DLD1 (cell line): ENCODE results near the gene KRTAP10-12.

Experiments used
- in situ Hi-C: cut with HindIII; loops from 2 replicates; pipeline ENCODE4 v1.10.0; 2017; ENCODE audit warnings: low sequenced_read_pairs

The KRTAP10-12 gene

DNA sequence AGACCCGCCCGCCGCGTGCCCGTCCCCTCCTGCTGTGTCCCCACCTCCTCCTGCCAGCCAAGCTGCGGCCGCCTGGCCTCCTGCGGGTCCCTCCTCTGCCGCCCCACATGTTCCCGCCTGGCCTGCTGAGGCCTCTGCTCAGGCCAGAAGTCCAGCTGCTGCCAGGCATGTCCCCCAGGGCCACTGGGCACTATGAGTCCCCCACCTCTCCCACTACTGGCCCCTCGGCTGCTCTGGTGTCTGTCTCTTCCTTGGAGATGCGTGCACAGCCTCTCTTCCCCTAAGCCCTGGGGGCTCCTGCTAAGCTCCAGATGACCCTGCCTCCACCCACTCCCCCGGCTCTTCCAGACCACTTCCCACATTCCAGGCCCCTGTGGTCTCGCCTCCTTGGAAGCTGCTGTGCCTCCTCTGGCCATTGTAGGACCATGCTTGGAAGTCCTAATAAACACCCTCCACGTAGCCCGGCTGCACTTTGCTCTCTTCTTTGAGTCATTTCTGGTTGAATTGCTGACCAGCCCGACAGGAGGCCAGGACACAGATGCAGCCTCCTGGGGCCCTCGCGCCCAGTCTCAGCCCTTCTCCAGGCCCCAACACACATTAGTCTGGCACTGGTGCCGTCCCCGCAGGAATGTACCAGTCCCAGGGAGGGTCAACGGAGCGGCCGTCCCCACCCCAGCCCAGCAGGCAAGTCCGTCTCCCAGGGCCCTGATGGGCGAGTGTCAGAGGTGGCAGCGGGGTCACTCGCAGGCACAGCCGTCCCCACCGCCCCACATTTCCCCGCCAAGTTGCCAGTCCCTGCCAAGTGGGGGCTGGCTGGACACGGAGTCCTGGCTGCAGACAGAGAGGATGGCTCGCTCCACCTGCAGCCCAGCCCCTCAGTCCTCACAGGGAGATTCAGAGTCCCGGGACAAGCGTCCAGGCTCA is 1.1 kb downstream of the KRTAP10-12 start:
- in situ Hi-C loops = no loop called here

DNA sequence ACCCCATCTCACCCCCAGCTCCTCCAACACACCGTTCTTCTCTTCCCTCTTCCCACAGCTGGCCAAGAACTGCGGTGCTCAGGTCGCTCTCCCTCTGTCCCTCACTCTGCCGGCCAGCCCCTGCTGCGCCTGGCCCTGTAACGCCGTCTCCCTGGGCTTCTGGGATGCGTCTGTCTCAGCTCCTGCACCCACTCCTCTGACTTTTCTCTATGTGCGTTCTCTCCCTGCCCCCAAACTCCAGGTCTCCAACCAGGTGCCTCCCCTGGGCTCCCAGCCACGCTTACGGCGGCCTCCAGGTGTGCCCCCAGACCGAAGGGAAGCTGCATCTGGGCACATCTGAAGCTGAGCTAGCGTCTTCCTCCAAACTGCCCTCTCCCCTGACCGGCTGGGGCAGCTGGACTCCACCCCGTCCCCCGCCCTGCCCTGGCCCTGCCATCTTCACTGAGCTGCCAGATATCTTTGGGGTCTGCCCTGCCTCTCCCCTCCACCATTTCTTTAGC is 2.6 kb downstream of the KRTAP10-12 start:
- in situ Hi-C loops = no loop called here

DNA sequence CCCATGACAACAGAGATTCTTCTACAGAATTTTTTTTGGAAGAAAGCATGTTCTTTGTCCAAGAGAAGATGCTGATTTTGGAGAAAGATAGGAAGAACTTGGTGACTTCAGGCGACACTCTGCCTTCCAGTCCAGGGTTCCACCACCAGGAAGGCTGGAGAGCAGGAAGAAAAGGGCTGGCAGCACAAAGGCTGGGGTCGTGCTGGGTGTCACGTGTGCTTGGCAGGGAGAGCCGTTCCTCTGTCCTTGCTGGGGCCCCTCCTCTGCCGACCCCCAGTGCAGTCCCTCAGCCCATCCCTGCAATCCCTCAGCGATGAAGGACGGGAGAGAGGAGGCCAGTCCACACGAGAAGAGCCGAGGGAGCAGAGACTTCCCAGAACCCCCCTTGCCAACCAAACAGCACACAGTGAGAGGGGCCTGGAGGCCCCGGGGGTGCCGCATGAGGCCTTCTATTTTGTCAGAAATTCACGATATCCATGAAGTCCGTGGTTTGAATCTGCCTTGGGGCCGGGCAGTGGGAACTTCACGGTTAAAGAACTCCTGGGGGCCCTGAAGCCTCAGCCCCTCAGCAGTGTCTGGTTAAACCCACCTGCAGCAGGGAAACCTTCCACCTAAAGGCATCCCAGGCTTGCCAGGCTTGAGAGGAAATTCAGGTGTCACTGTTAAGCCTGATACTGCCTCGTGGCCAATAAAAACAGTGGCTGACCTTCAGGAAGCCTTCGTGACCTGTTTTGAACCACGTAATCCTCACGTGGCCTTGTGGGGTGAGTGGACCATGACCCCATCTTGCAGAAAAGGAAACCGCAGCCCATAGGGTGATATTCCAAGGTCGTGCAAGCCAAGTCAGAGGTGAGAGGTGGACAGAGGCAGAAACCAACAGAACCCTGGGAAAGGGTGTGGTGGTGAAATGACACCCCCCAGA is 3.4 kb downstream of the KRTAP10-12 start:
- in situ Hi-C loops = no loop called here

DNA sequence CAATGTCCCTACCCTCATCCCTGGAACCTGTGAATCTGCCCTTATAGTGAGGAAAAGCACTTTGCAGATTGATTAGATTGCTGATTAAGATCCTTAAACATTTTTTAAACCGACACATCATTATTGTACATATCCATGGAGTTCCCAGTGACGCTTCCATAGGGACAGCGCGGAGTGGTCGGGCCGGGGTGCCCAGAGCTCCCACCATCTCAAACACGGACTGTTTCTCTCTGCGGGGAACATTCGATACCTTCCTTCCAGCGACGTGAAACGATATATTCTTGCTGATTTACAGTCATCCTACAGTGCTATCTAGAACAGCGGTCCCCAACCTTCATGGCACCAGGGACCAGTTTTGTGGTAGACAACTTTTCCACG is 4.0 kb downstream of the KRTAP10-12 start:
- in situ Hi-C loops = no loop called here

DNA sequence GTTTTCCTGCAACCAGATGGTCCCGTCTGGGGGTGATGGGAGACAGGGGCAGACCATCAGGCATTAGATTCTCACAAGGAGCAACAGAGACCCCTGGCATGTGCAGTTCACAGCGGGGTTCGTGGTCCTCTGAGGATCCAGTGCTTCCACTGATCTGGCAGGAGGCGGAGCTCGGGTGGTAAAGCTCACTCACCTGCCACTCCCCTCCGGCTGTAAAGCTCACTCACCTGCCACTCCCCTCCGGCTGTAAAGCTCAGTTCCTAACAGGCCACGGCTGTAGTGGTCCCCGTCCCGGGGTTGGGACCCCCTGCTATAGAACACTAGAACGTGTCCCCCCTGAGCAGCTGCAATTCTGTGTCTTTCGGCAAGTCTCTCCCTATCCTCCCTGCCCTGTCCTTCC is 4.6 kb downstream of the KRTAP10-12 start:
- in situ Hi-C loops = no loop called here

DNA sequence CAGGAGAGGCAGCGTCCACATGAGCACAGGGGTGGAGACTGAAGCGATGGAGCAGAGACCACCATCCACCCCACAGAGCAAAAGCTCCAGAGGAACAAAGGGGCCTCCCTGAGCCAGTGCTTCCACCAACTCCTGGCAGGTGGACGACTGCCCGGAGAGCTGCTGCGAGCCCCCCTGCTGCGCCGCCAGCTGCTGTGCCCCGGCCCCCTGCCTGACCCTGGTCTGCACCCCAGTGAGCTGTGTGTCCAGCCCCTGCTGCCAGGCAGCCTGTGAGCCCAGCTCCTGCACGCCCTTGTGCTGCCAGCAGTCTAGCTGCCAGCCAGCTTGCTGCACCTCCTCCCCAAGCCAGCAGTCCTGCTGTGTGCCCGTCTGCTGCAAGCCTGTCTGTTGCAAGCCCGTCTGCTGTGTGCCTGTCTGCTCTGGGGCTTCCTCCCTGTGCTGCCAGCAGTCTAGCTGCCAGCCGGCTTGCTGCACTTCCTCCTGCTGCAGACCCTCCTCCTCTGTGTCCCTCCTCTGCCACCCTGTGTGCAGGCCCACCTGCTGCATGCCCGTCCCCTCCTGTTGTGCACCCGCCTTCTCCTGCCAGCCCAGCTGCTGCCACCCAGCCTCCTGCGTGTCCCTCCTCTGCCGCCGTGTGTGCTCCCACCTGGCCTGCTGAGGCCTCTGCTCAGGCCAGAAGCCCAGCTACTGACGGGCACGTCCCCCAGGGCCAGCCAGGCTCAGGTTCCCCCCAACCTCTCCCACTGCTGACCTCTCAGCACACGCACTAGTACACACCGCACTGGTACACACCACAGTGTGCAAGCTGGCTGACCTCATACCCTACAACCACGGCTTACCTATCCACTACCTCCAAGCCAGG is 5.4 kb downstream of the KRTAP10-12 start:
- in situ Hi-C loops = no loop called here

DNA sequence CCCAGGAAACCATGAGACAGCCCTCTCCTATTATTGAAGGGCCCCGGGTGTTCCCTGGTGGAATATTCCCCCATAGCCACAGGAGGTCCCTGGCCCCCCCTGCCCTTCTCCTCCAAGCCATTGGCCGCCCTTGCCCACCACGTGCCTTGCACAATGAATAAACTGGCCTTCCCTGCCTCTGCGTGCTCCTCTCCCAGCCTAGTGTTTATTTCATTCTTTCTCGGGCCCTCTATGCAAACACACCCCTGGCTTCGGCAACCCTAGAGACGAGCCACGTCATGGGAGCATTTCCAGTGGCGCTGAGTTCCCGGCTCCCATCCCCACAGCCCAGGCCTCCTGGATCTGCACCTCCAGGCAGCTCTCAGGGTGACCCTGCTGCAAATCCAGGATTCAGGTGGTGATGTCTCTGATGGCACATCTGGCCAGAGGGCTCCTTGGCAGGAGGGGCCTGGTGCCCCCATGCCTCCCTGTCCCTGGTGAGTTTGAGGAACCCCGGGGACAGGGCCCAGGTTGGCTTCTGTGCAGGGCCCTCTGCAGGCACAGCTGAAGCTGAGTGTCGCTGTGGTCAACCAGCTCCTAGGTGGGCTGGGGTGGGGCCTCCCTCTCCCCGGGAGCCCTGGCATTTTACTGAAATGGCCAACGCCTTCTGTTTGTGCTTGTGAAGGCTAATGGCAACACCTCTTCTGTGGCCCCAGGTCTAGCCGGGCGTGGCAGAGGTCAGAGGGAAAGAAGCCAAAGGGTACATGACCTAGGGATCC is 6.2 kb downstream of the KRTAP10-12 start:
- in situ Hi-C loops = no loop called here

DNA sequence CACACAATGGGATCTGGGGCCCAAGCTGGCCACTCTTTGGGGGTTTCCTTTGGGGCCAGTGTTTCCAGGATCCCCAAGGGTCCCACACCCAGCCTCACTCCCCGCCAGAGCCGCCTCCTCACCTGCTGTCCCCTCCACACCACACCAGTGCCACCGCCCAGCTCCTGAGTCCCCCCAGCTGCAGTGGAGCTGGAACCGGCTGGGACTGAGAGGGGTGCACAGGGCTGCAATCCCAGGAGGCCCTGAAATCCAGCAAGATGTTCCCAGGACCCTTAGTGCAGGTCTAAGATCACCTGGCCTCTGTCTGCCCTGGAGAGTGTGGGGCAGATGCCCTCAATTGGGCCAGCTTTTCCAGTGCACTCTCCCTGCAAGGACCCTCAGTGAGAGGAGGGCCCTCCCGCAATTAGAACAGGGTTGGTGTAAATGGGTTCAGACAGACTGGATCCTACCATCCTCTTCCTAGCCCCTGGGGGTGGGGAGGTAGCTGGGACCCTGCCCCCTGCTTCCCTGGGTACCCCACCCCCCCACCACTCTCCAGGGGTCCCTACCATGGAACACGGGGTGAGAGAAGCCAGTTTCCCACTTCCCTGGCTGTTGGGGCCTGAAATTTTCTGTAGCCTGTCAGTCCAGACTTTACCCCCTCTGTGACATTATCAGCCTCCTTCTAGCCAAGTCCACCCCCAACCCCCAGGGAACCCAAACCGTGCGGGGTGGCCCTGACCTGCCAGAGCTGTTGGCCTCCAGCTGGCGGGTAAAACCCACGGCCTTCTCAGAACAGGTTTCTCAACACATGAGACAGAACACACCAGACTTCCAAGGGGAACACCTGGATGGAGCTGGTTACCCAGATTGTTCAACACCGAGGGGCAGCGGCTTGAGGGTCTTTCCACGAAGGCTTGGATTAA is 7.0 kb downstream of the KRTAP10-12 start:
- in situ Hi-C loops = no loop called here

DNA sequence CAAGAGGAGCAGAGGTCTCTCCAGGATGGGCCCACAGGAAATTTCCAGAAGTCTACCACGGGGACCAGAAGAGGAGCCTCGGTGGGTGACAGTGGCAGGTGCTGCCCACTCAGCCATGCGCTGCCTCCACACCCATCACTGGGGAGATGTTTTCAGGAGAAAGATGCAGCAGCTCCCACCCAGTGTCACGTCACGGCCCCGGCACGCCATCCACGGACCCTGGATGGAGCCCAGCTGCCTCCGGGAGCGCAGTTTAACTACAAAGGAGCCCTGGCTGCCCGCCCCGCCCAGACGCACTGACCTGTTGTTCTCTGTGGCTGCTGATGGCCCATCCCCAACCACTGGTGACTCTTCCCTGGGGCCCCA is 7.6 kb downstream of the KRTAP10-12 start:
- in situ Hi-C loops = no loop called here

DNA sequence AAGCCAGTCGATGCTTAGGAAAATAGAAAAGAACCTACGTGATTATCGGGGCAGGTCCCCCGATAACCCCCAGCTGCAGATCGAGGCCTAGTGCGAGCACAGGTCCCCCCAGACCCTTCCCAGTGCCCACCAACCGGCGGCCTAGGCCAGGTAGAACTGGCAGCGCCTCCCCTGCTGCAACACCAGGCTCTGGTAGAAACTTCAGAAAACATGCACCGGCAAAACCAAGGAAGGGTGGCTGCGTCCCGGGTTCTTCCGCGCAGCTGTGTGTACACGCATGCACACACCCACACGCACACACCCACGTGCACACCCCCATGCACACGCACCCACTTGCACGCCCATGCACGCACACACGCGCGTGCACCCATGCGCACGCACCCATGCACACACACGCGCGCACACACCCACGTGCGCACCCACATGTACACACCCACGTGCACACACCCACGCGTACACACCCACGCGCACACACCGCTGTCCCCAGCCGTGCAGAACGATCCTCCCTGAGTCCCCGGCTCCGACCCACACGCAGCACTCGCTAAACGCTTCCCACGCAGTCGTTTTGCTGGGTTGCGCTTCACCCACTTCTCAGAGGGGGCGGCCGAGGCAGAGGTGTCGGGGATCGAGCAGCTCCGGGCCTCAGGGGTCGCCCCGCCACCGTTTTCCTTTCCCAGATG is 9.2 kb downstream of the KRTAP10-12 start:
- in situ Hi-C loops = no loop called here

DNA sequence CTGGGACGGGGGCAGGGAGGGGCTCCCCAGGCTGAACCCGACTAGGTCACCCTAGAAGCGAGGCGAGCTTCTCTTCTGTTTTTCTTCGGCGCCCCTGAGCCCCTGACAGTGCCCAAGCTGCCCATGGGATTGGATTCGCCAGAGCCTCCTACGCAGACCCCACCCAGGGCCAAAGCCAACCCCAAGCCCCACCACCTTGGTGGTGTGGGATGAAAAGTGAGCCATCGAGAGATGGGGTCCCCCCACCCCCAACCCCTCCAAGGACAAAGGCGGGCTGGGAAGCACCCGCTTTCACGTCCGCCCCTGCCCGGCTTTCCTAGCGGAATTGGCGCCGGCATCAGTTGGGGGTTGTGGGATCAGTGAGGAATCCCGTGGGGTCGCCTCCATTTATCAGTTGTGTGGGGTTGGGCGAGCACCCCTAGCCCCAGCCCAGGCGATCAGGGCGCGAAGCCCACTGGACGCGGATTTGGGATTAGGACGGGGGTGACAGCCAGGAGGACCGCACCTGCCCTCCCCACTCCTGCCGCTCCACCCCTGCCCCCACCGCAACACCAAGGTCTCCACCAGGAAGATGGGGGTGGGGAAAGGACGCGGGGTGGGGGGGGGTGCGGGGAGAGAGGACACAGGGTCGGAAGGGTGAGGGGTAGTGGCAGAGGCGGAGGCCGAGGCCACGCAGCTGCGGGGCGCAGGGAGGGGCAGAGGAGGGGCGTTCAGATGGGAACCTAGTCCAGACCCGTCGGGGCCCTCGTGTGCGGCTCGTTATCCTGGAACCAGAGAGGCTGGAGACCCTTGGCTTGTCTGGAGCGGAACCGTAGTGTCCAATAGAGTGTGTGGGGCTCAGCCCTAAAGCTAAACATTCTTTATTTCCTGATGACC is 10.0 kb downstream of the KRTAP10-12 start:
- in situ Hi-C loops = no loop called here

DNA sequence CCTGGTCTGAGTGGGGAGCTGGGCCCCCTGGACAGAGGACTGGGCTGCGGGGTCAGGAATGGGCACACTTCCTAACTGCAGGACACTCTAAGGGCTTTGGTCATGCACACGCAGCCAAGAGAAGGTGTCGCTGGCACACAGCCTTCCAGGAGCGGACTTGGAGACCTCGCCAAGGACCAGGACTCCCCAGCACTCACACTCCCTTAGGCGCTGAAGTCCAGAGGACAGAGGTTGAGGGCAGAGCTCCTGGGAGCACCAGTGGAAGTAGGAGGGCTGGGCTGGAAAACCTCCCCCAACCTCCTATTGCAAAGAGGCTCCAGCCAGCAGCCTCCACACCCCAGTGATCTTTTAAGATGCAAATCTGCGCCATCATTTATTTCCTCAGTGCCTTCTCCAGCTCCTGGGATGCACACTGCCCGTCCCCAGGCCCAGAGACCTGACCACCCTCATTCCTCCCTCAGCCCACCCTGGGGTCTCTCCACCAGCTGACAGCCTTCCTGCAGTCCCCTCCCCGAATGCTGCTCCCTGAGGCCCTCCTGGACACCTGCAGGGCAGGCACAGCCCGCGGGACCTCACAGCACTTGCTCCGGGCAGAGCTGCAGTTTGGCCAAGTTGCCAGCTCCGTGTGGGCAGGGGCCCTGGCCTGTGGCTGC is 11.4 kb downstream of the KRTAP10-12 start:
- in situ Hi-C loops = no loop called here

DNA sequence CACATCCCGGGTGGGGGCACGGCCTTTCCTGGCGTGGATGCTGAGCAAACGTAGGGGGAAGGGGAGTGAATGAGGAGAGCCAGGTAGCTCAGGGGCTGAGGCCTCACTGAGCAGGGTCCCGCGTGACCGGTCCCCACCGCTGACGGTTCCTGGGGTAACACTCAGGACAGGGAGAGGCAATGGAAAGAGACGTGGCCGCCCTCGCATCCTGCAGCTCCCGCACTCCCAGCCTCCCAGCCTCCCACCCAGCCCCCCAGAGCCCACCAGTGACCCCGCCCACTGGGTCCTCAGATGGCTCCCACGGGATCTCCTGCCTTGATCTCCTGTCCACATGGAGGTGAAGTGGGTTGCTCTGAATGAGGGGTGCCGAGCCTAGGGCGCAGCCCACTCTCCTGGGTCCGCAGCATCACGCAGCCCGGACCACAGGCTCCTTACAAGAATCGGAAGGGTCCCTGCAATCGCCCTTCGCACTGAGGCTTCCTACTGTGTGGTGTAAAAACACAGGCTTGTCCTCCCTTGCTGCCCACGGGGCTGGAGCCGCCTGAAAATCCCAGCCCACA is 12.0 kb downstream of the KRTAP10-12 start:
- in situ Hi-C loops = no loop called here

DNA sequence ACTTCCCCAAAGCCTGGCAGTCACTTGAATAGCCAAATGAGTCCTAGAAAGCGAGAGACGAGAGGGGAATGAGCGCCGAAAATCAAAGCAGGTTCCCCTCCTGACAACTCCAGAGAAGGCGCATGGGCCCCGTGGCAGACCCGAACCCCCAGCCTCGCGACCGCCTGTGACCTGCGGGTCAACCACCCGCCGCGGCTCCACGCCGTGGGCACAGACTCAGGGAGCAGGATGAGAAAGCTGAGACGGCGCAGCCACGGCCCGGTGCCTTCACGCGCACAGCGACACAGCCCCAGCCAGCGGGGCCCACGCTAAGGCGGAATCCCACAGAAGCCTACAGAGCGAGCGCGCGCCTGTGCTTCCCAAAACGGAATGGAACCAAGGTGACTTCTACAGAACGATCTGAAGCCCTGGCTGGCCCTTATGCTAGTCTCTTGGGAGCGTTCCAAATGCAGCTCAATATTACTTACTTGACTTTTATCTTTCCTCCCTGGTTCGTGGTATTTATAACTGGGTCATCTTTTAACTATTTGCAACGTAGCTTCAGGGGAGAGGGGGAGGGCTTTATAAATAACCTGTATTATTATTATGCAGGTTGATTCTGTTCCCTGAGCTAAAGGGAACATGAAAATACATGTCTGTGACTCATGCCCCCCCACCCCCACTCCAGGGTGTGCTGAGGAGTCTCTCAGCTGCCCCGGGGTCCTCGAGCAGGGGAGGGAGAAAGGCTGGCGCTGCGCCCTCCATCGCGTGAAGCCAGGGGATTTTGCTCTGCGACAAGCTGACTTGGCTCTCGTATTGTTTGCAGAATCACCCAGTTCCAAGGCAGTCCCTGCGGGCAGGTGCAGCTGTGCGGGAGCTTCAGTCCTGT is 12.7 kb downstream of the KRTAP10-12 start:
- in situ Hi-C loops = no loop called here

DNA sequence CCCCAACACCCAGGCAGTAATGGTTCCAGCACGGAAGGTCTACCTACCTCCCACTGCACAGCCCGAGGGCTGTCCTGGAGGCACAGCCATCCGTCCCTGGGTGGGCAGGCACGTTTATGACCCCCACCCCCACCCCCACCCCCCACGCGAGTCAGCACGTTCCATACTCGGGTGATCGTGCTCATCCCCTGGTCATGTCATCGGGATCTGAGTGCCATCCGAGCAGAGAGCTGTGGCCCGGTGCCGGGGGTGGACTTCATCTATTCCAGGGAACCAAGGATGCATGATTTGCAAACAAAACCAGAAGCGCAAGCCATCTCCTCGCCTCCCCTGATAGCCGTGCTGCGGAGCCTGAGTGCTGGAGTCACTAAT is 13.3 kb downstream of the KRTAP10-12 start:
- in situ Hi-C loops = no loop called here
